H1 (cell line): Measurements from ENCODE around the gene GOLPH3L. TPM values are rescaled to one million over a fixed set of nuclear protein-coding genes. Genes with fewer than 3 reads are reported as not detected.

Experiments used
- CTCF ChIA-PET: fragments of 300-600 bp; sonication (Branson Sonifier 250); formaldehyde crosslinking; loops from one replicate; lab custom pipeline; 2021; ENCODE audit not compliant: partially characterized antibody; lab: Charles Lee
- POLR2A ChIA-PET: fragments of 300-600 bp; sonication (Branson Sonifier 250); formaldehyde crosslinking; loops from one replicate; lab custom pipeline; 2021; ENCODE audit warnings: inconsistent platforms; ENCODE audit not compliant: partially characterized antibody; lab: Charles Lee
- DNase-seq, 2 experiments: peaks; one replicate each; pipeline versions ENCODE4 v3.0.0 to v3.0.0-alpha.2; 2010 to 2022; ENCODE audit warnings: low spot score in 2 of 2, low read depth in 1 of 2, mixed read lengths in 1 of 2
- FAIRE-seq: peaks from 2 replicates; lab custom pipeline; 2011; peaks lifted over from hg19 to GRCh38; lab: Jason Lieb, UNC
- H2AFZ ChIP-seq: 2 replicates; pipeline ENCODE4 v1.8.1; 2012; ENCODE audit warnings: low read length, inconsistent platforms
- H2AK5ac ChIP-seq: 2 replicates; pipeline ENCODE4 v1.6.1; 2013; ENCODE audit warnings: low read depth, low read length
- H2BK120ac ChIP-seq: replicated peaks from 2 replicates; pipeline ENCODE3; 2013; ENCODE audit warnings: low read depth, low read length, inconsistent platforms
- H2BK12ac ChIP-seq: 2 replicates; pipeline ENCODE4 v1.6.1; 2013; ENCODE audit warnings: low read depth, low read length
- H2BK15ac ChIP-seq: 2 replicates; pipeline ENCODE4 v1.6.1; 2013; ENCODE audit warnings: low read length
- H2BK20ac ChIP-seq: 2 replicates; pipeline ENCODE4 v1.6.1; 2013; ENCODE audit warnings: low read length
- H2BK5ac ChIP-seq: 2 replicates; pipeline ENCODE4 v1.6.1; 2013; ENCODE audit warnings: low read depth, low read length
- H3K14ac ChIP-seq: 2 replicates; pipeline ENCODE4 v1.6.1; 2013; ENCODE audit warnings: inconsistent platforms; ENCODE audit not compliant: insufficient read length
- H3K18ac ChIP-seq: 2 replicates; pipeline ENCODE4 v1.6.1; 2013; ENCODE audit warnings: low read length; ENCODE audit errors: extremely low read depth
- H3K23ac ChIP-seq: 2 replicates; pipeline ENCODE4 v1.6.1; 2013; ENCODE audit warnings: inconsistent platforms; ENCODE audit not compliant: insufficient read length
- H3K23me2 ChIP-seq: 2 replicates; pipeline ENCODE4 v1.6.1; 2013; ENCODE audit warnings: low read depth, low read length
- H3K27ac ChIP-seq: 2 replicates; pipeline ENCODE4 v1.6.1; 2011; ENCODE audit warnings: low read depth, low read length, inconsistent platforms
- H3K27me3 ChIP-seq, 4 experiments: replicated peaks in 1 of 4; 1 replicate in 1 of 4; 2 replicates in 3 of 4; pipeline versions ENCODE4 v1.6.1 to v1.8.1; 2011 to 2013; ENCODE audit warnings: low read length in 3 of 4, mild to moderate bottlenecking in 3 of 4, inconsistent platforms in 2 of 4, mixed read lengths in 2 of 4, moderate library complexity in 1 of 4; ENCODE audit not compliant: control insufficient read depth in 3 of 4, insufficient read depth in 3 of 4; ENCODE audit errors: extremely low read depth in 1 of 4
- H3K36me3 ChIP-seq, 4 experiments: 2 replicates each; pipeline versions ENCODE4 v1.6.1 to v1.8.1; 2011 to 2013; ENCODE audit warnings: mild to moderate bottlenecking in 4 of 4, low read length in 3 of 4, moderate library complexity in 2 of 4, control low read depth in 1 of 4, inconsistent platforms in 1 of 4; ENCODE audit not compliant: insufficient read depth in 4 of 4, control insufficient read depth in 2 of 4
- H3K4ac ChIP-seq: replicated peaks from 2 replicates; pipeline ENCODE3; 2013; ENCODE audit warnings: low read length, low read depth, mixed read lengths, inconsistent platforms; ENCODE audit not compliant: insufficient read length
- H3K4me1 ChIP-seq, 4 experiments: replicated peaks in 1 of 4; 1 replicate in 1 of 4; 2 replicates in 3 of 4; pipeline versions ENCODE4 v1.6.1 to v1.8.1; 2011 to 2013; ENCODE audit warnings: low read length in 3 of 4, inconsistent platforms in 2 of 4, mixed read lengths in 1 of 4; ENCODE audit not compliant: insufficient read depth in 4 of 4, control insufficient read depth in 3 of 4
- H3K4me2 ChIP-seq, 2 experiments: 2 replicates each; pipeline versions ENCODE4 v1.6.1 to v1.8.1; 2011 to 2013; ENCODE audit warnings: low read depth in 2 of 2, low read length in 2 of 2, control low read depth in 1 of 2, inconsistent platforms in 1 of 2, mild to moderate bottlenecking in 1 of 2; ENCODE audit not compliant: insufficient read depth in 1 of 2
- H3K4me3 ChIP-seq, 4 experiments: fragments of 200-600, 300-600 bp in 1 of 4; sonication (generic), shearing (Covaris generic), sonication (Bioruptor Twin) in 1 of 4; 2 replicates each; pipeline versions ENCODE4 v1.5.1 to v1.8.1; 2011 to 2016; ENCODE audit warnings: low read length in 4 of 4, low read depth in 3 of 4, control low read depth in 2 of 4, inconsistent platforms in 2 of 4, mild to moderate bottlenecking in 2 of 4, mixed read lengths in 1 of 4, moderate library complexity in 1 of 4; ENCODE audit not compliant: insufficient read depth in 2 of 4; ENCODE audit errors: extremely low read depth in 1 of 4
- H3K56ac ChIP-seq: replicated peaks from 2 replicates; pipeline ENCODE3; 2013; ENCODE audit warnings: low read depth, mild to moderate bottlenecking, mixed read lengths, low read length, inconsistent platforms; ENCODE audit not compliant: insufficient read length
- H3K79me1 ChIP-seq: 2 replicates; pipeline ENCODE4 v1.6.1; 2013; ENCODE audit warnings: low read depth, low read length, control low read depth
- H3K79me2 ChIP-seq, 2 experiments: 2 replicates each; pipeline versions ENCODE4 v1.6.1 to v1.8.1; 2012 to 2013; ENCODE audit warnings: low read length in 2 of 2, mild to moderate bottlenecking in 2 of 2, inconsistent platforms in 1 of 2; ENCODE audit not compliant: insufficient read depth in 2 of 2, control insufficient read depth in 1 of 2
- H3K9ac ChIP-seq, 4 experiments: replicated peaks in 1 of 4; 1 replicate in 1 of 4; 2 replicates in 3 of 4; pipeline versions ENCODE4 v1.6.1 to v1.8.1; 2011 to 2013; ENCODE audit warnings: low read depth in 3 of 4, low read length in 3 of 4, control low read depth in 2 of 4, mild to moderate bottlenecking in 2 of 4, moderate library complexity in 2 of 4, inconsistent platforms in 1 of 4; ENCODE audit errors: extremely low read depth in 1 of 4
- H3K9me3 ChIP-seq, 2 experiments: 2 replicates each; pipeline versions ENCODE4 v1.6.1 to v1.8.1; 2012 to 2013; ENCODE audit warnings: mild to moderate bottlenecking in 2 of 2, moderate library complexity in 2 of 2, control low read depth in 1 of 2, inconsistent platforms in 1 of 2, low read depth in 1 of 2, low read length in 1 of 2, mixed read lengths in 1 of 2; ENCODE audit not compliant: insufficient read depth in 2 of 2
- H4K20me1 ChIP-seq, 2 experiments: replicated peaks in 1 of 2; 2 replicates each; pipeline versions ENCODE3 to v1.8.1; 2011 to 2013; ENCODE audit warnings: inconsistent platforms in 2 of 2, low read length in 2 of 2, mild to moderate bottlenecking in 1 of 2; ENCODE audit not compliant: insufficient read depth in 2 of 2, control insufficient read depth in 1 of 2
- H4K5ac ChIP-seq: 2 replicates; pipeline ENCODE4 v1.6.1; 2013; ENCODE audit warnings: low read length, low read depth, mixed read lengths, inconsistent platforms; ENCODE audit not compliant: insufficient read length
- H4K8ac ChIP-seq: 2 replicates; pipeline ENCODE4 v1.8.0; 2013; ENCODE audit warnings: mild to moderate bottlenecking, moderate library complexity, low read length, inconsistent platforms; ENCODE audit not compliant: insufficient read depth; ENCODE audit errors: extremely low read depth
- H4K91ac ChIP-seq: replicated peaks from 2 replicates; pipeline ENCODE3; 2013; ENCODE audit warnings: low read length, mixed read lengths, inconsistent platforms; ENCODE audit not compliant: insufficient read length
- CBX8 ChIP-seq: fragments of 300-800, 300-1000 bp; sonication (generic); IDR thresholded peaks from 2 replicates; pipeline ENCODE4 v1.7.1; 2016; ENCODE audit warnings: low read depth, low read length, borderline replicate concordance
- CHD1 ChIP-seq: IDR thresholded peaks from 2 replicates; pipeline ENCODE4 v1.6.1; 2012; ENCODE audit warnings: low read depth, low read length, improper control_type of control experiment
- CHD2 ChIP-seq: IDR thresholded peaks from 2 replicates; pipeline ENCODE4 v1.6.1; 2012; ENCODE audit warnings: low read length, improper control_type of control experiment
- EGR1 ChIP-seq: IDR thresholded peaks from 2 replicates; pipeline ENCODE4 v1.6.1; 2011; ENCODE audit warnings: low read depth, low read length, borderline replicate concordance
- SIRT6 ChIP-seq: IDR thresholded peaks from one replicate; pipeline ENCODE4 v1.7.1; 2012; ENCODE audit warnings: low read length, inconsistent platforms
- WGBS, 2 experiments: shearing (Covaris generic) in 1 of 2; methylation state at CpG; one replicate each; pipeline versions ENCODE4 v1.1.6 to v1.1.7; 2013 to 2015; ENCODE audit warnings: low lambda C conversion rate in 2 of 2, mixed read lengths in 2 of 2, inconsistent platforms in 1 of 2, low coverage in 1 of 2, missing lambda C conversion rate in 1 of 2; ENCODE audit not compliant: insufficient replicate concordance in 2 of 2, insufficient coverage in 1 of 2, insufficient read length in 1 of 2; ENCODE audit errors: extremely low coverage in 1 of 2, missing lambda C conversion rate in 1 of 2; 5-methylcytosine and 5-hydroxymethylcytosine counted together
- polyA plus RNA-seq, 7 experiments: library from polyadenylated mRNA; depleted of rRNA in 3 of 7; stranded (reverse) in 5 of 7; unstranded in 2 of 7; fragments of >200 nt in 5 of 7; fragments of 200-250 nt in 2 of 7; gene quantifications; 1 replicate in 5 of 7; 2 replicates in 1 of 7; 4 replicates in 1 of 7; pipeline versions ENCODE4 v1.2.1 to v1.2.3, GENCODE V29; 2011 to 2013; ENCODE audit warnings: missing spikeins in 2 of 7, mixed read lengths in 2 of 7
- total RNA-seq: library from RNA; stranded (reverse); fragmentation: NEBNext Ultra II Directional; extraction: Animal tissue kit (Norgen Biotek cat#: 25700); gene quantifications from 2 replicates; pipeline ENCODE4 v1.2.1, GENCODE V29; 2021
- TF ChIP-seq, protein P1 (sequence below): IDR thresholded peaks from 2 replicates; pipeline ENCODE4 v1.6.1; 2011; ENCODE audit warnings: low read length, improper control_type of control experiment

The GOLPH3L gene
- total and polyA plus RNA-seq, 2 of the 8 experiments (the other 6 are each of a cell fraction or from before 2014, with no cell fraction given) = 13.3 to 40.8 TPM

DNA sequence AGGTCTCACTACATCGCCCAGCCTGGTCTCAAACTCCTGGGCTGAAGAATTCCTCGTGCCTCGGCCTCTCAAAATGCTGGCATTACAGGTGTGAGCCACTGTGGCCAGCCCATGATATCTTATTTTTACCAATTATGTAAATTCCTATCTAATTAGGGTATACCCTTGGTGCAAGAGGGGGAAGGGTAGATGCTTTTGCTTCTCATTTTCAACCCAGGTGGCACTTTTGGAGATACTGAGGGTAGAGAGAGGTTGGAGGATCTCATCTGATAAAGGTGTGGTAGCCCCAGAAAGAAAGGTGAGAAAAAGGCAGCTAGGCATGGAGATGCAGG lies 85.0 kb downstream of the GOLPH3L start:
- Histone ChIP-seq H4K5ac (no peak overlapping the region), H3K4me2 (no peak overlapping the region), H2BK5ac (no peak overlapping the region), H3K56ac (no peak overlapping the region), H4K20me1 (no peaks in the 10 kb centered on the region), H3K4me3 (no peak overlapping the region), H2BK120ac (no peak overlapping the region), H3K36me3 (peaks cover 4 to 33% (median 9%) of the 10 kb centered on the region in 4 experiments; a peak in 7 of 8 replicates), H2AK5ac (no peak overlapping the region), H3K4ac (no peak overlapping the region), H3K27me3 (no peaks in the 10 kb centered on the region), H3K9me3 (no peaks in the 10 kb centered on the region), H3K14ac (no peak overlapping the region), H3K79me2 (no peaks in the 10 kb centered on the region), H4K91ac (no peak overlapping the region), H3K79me1 (no peaks in the 10 kb centered on the region), H4K8ac (no peak overlapping the region), H2AFZ (no peak overlapping the region), H2BK12ac (no peak overlapping the region), H3K4me1 (peaks cover 0 to 8% (median 2%) of the 10 kb centered on the region in 4 experiments; a peak in 3 of 7 replicates), H3K23ac (no peak overlapping the region), H2BK20ac (no peak overlapping the region), H2BK15ac (no peak overlapping the region), H3K18ac (no peak overlapping the region), H3K9ac (no peak overlapping the region), H3K27ac (no peak overlapping the region), H3K23me2 (no peaks in the 10 kb centered on the region)
- TF ChIP-seq CHD2 = no peak
- TF ChIP-seq CBX8 = no peak
- no peak for TF ChIP-seq CHD1
- TF ChIP-seq, protein P1, sequence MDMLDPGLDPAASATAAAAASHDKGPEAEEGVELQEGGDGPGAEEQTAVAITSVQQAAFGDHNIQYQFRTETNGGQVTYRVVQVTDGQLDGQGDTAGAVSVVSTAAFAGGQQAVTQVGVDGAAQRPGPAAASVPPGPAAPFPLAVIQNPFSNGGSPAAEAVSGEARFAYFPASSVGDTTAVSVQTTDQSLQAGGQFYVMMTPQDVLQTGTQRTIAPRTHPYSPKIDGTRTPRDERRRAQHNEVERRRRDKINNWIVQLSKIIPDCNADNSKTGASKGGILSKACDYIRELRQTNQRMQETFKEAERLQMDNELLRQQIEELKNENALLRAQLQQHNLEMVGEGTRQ = no peak
- TF ChIP-seq SIRT6 = no peak
- TF ChIP-seq EGR1 = no peak
- POLR2A ChIA-PET = interaction anchor here (43.5 kb wide), 1 partner anchor 43 kb away, joined by 1380 read pairs; the partner anchor contains the start of genes ADAMTSL4 and MCL1
- DNase-seq (no peak), FAIRE-seq (no peak)
- CTCF ChIA-PET = interaction anchor here (0.6 to 17.6 kb wide), 4 partner anchors 9 to 80 kb away, joined by 3 to 210 read pairs (median 4); no protein-coding TSS in a partner anchor
- 85% methylated on average over 3 of the region's 3 CpGs; no CpG with 5 or more reads in 1 of the 2 experiments for WGBS, 2 experiments
